ENCODE data around the gene ADSS1.

The ADSS1 gene

DNA sequence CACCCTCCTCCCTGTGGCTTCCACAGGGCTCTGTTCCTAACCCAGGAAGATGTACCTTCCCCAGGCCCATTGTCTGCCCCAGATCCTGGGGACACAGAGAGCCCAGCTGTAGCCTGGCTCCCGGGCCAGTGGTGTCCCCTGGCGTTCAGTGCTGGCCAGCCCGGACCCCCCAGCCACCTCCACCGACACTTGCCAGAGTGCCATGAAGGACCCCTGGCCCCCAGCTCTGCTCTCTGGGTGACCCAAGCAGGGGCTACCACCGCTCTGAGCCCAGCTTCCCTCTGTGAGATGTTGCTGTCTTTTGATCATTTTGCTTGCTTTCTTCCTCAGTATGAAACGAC is 28.4 kb upstream of the ADSS1 start:
- no peak for TF ChIP-seq POLR2AphosphoS5 (IDR thresholded peaks at IDR 0.05; ENCODE audit: low read depth, low read length)
- TF ChIP-seq SIN3A (IDR thresholded peaks at IDR 0.05; ENCODE audit: borderline replicate concordance, insufficient read depth, low read length), result no peak
- no peak for TF ChIP-seq REST (IDR thresholded peaks at IDR 0.05; ENCODE audit: insufficient read depth in 1 of 2, low read depth in 2 of 2, low read length in 2 of 2)
- no peak for TF ChIP-seq TAF1 (IDR thresholded peaks at IDR 0.05; ENCODE audit: borderline replicate concordance, insufficient read depth, low read length)
- no peak for TF ChIP-seq FOXP2 (optimal IDR thresholded peaks at IDR 0.05; ENCODE audit: borderline replicate concordance, extremely low read depth, extremely low read length, insufficient read depth)

DNA sequence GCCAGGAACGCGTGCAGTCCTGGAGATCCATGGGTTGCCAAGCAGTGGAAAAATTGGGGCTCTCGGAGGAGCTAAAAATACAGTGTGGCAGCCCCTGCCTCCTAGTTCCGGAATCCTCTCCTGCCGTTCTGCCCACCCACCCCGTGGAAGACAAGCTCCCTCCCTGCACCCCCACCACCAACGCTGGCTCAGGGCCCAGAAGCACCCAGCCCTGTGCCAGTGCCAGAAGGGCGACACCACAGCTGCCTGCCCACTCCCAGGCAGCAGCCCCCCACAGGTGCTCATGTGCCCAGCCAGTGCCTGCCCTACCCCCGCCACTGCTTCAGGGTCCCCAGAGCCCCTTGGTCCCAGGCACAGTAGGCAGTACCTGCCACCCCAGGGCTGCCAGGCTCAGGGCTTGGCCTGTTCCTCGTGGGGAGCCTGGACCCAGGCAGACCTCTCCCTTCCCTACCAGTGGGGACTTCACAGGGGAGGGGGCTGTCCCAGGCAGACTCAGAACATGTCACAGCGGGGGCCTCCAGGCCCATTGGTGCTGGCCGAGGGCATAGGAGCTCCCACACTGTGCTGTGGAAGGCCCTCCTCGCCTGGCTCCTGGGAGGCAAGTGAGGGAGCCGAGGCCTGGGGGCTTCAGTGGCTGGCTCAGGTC is 27.2 kb upstream of the ADSS1 start:
- TF ChIP-seq TAF1 (IDR thresholded peaks at IDR 0.05; ENCODE audit: borderline replicate concordance, insufficient read depth, low read length), result no peak
- no peak for TF ChIP-seq POLR2AphosphoS5 (IDR thresholded peaks at IDR 0.05; ENCODE audit: low read depth, low read length)
- no peak for TF ChIP-seq SIN3A (IDR thresholded peaks at IDR 0.05; ENCODE audit: borderline replicate concordance, insufficient read depth, low read length)
- no peak for TF ChIP-seq FOXP2 (optimal IDR thresholded peaks at IDR 0.05; ENCODE audit: borderline replicate concordance, extremely low read depth, extremely low read length, insufficient read depth)
- no peak for TF ChIP-seq REST (IDR thresholded peaks at IDR 0.05; ENCODE audit: insufficient read depth in 1 of 2, low read depth in 2 of 2, low read length in 2 of 2)

- TF ChIP-seq POLR2AphosphoS5 (IDR thresholded peaks at IDR 0.05; ENCODE audit: low read depth, low read length) (no peak), SIN3A (IDR thresholded peaks at IDR 0.05; ENCODE audit: borderline replicate concordance, insufficient read depth, low read length) (no peak), FOXP2 (optimal IDR thresholded peaks at IDR 0.05; ENCODE audit: borderline replicate concordance, extremely low read depth, extremely low read length, insufficient read depth) (no peak)
Measured at GRCh38 chr14:104697317-104697703, 26.7 kb upstream of the ADSS1 start.

DNA sequence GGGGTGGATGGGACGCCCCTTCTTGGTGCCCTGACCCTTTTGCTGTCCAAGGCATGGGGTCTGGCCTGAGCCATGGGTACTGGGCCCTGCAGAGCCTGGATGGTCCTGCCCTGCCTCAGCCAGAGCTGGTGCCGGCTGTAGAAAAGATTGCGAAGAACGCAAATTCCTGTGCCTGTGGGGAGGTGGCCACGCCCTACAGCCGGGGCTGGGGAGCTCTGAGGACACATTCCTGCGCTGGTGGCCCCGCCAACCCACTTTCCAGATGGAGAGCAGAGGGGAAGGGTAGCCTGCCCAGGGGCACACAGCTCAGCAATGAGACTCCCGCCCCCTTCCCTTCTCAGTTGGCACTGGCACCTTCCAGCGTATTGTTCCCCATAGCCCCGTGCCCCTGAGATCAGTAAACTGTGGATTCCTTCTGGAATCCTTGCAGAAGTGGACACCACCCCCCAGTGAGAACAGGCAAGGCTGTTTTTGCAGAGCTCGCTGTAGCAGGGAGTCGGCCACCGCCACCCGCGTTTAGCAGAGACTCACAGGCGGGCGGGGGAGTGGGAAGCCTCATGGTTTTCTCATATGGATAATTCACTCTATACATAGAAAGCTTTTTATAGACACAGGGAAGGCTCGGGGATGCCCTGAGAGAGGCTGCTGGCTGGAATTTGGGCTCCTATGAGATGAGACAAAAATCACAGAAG is 26.0 kb upstream of the ADSS1 start:
- TF ChIP-seq REST (IDR thresholded peaks at IDR 0.05; ENCODE audit: insufficient read depth in 1 of 2, low read depth in 2 of 2, low read length in 2 of 2), result no peak
- TF ChIP-seq POLR2AphosphoS5 (IDR thresholded peaks at IDR 0.05; ENCODE audit: low read depth, low read length), result no peak

DNA sequence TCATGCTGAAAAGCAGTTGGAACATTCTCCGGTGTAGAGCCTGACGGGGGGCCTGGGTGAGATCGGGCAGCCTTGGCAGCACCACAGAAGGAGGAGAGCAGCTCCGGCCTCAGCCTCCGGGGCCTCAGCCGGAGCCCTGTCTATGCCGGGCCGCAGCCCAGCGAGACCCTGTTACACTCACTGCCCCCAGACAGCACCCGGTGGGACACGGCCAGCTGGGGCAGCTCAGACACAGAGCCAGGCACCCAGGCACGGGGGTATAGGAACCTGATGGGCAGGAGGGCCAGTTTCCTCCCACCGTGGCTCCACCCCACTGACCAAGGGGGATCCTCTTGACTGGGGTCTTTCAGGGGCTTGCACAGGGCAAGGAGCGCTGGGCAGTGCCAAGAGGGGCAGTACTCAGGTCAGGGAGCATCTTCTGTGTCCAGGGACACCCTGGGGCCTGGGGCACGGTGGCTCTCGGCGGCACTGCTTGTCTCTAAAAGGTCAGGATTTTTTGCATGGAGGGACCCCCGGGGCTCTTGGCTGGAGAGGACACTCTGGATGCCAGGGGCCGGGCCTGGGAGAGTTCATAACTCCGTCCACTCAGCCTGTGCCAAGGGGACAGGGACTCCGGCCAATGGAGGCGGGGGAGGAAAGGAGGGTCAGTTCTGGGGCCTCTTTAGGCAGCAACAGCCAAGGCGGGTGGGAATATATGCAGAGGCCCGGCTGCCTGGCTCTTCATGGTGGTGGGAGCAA is 25.2 kb upstream of the ADSS1 start:
- no peak for TF ChIP-seq SIN3A (IDR thresholded peaks at IDR 0.05; ENCODE audit: borderline replicate concordance, insufficient read depth, low read length)
- no peak for TF ChIP-seq REST (IDR thresholded peaks at IDR 0.05; ENCODE audit: insufficient read depth in 1 of 2, low read depth in 2 of 2, low read length in 2 of 2)
- TF ChIP-seq TAF1 (IDR thresholded peaks at IDR 0.05; ENCODE audit: borderline replicate concordance, insufficient read depth, low read length), result no peak
- no peak for TF ChIP-seq FOXP2 (optimal IDR thresholded peaks at IDR 0.05; ENCODE audit: borderline replicate concordance, extremely low read depth, extremely low read length, insufficient read depth)
- no peak for TF ChIP-seq POLR2AphosphoS5 (IDR thresholded peaks at IDR 0.05; ENCODE audit: low read depth, low read length)
